ENCODE results near the gene CBARP. TPM values are rescaled to one million over a fixed set of nuclear protein-coding genes. Genes with fewer than 3 reads are reported as not detected.
A peak's percentile ranks its signal among the peaks of the same experiment; 100 is the strongest.

The CBARP gene
- total and polyA plus RNA-seq, 2 of the 13 experiments (the other 11 are each of a cell fraction or from before 2014, with no cell fraction given) = 1.2 to 1.4 TPM

DNA sequence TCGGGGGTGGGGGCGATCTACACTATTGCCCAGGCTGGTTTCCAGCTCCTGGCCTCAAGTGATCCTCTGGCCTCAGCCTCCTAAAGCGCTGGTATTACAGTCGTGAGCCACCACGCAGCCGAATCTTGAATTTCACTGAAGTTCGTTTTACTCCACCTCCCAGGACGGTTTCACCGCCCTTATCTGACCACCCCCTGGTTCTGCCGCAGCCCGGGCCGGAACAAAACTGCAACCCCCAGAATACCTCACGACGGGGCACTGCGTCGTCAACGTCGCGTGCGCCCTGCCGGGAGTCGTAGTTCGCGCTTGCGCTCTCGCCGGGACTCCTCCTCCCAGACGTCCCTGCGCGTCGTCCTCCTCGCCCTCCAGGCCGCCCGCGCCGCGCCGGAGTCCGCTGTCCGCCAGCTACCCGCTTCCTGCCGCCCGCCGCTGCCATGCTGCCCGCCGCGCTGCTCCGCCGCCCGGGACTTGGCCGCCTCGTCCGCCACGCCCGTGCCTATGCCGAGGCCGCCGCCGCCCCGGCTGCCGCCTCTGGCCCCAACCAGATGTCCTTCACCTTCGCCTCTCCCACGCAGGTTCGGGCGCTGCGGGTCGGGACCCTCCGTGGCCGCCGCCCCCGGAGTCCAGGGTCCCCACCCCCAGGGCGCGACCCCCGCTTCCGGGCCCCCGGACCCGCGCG lies 3.8 kb upstream of the CBARP start, which contains the start of gene ATP5F1D (continued):
- 0 out of 2 replicates have a peak, but pooled peaks have one; percentile 36 for TF ChIP-seq SNAPC4 (CRISPR knock-in tag; IDR thresholded peaks at IDR 0.05)
- no peak for TF ChIP-seq NRL (CRISPR knock-in tag; IDR thresholded peaks at IDR 0.05; ENCODE audit: borderline replicate concordance)
- peak; percentile 77 for TF ChIP-seq ZNF784 (CRISPR knock-in tag; IDR thresholded peaks at IDR 0.05; ENCODE audit: borderline replicate concordance)
- no peak for TF ChIP-seq RAD51 (IDR thresholded peaks at IDR 0.05; ENCODE audit: borderline replicate concordance)
- TF ChIP-seq, protein P1, sequence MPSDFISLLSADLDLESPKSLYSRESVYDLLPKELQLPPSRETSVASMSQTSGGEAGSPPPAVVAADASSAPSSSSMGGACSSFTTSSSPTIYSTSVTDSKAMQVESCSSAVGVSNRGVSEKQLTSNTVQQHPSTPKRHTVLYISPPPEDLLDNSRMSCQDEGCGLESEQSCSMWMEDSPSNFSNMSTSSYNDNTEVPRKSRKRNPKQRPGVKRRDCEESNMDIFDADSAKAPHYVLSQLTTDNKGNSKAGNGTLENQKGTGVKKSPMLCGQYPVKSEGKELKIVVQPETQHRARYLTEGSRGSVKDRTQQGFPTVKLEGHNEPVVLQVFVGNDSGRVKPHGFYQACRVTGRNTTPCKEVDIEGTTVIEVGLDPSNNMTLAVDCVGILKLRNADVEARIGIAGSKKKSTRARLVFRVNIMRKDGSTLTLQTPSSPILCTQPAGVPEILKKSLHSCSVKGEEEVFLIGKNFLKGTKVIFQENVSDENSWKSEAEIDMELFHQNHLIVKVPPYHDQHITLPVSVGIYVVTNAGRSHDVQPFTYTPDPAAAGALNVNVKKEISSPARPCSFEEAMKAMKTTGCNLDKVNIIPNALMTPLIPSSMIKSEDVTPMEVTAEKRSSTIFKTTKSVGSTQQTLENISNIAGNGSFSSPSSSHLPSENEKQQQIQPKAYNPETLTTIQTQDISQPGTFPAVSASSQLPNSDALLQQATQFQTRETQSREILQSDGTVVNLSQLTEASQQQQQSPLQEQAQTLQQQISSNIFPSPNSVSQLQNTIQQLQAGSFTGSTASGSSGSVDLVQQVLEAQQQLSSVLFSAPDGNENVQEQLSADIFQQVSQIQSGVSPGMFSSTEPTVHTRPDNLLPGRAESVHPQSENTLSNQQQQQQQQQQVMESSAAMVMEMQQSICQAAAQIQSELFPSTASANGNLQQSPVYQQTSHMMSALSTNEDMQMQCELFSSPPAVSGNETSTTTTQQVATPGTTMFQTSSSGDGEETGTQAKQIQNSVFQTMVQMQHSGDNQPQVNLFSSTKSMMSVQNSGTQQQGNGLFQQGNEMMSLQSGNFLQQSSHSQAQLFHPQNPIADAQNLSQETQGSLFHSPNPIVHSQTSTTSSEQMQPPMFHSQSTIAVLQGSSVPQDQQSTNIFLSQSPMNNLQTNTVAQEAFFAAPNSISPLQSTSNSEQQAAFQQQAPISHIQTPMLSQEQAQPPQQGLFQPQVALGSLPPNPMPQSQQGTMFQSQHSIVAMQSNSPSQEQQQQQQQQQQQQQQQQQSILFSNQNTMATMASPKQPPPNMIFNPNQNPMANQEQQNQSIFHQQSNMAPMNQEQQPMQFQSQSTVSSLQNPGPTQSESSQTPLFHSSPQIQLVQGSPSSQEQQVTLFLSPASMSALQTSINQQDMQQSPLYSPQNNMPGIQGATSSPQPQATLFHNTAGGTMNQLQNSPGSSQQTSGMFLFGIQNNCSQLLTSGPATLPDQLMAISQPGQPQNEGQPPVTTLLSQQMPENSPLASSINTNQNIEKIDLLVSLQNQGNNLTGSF (CRISPR knock-in tag; IDR thresholded peaks at IDR 0.05) = no peak
- TF ChIP-seq PITX1 (CRISPR knock-in tag; IDR thresholded peaks at IDR 0.05) = 0 out of 2 replicates have a peak, but pooled peaks have one; percentile 33
- TF ChIP-seq SMARCE1 (IDR thresholded peaks at IDR 0.05; ENCODE audit: borderline replicate concordance) = no peak
- 0 out of 2 replicates have a peak, but pooled peaks have one; percentile 15 for TF ChIP-seq SIX4 (CRISPR knock-in tag; IDR thresholded peaks at IDR 0.05)
- TF ChIP-seq ZNF747 (CRISPR knock-in tag; IDR thresholded peaks at IDR 0.05; ENCODE audit: borderline replicate concordance) = no peak
